ENCODE data around the gene RAB32.

DNA sequence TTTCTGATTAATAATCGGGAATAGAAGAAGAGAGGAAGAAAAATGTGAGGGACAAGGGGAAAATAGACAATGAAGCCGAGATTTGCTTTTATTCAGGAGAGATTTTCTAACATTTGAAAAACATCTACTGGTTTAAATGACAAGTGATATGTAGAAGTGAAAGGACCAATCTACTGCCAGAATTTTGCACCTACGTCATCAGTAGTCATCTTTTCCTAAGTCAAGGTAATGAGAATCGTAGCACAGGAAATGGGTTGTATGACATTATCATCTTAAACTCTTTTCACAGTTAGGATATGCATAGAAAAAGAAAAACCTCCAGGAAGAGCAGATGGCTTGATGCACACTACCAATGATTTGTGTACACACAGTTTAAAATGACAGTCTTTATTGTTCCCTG, 45.3 kb upstream of the RAB32 start:
- TF ChIP-seq, protein P1, sequence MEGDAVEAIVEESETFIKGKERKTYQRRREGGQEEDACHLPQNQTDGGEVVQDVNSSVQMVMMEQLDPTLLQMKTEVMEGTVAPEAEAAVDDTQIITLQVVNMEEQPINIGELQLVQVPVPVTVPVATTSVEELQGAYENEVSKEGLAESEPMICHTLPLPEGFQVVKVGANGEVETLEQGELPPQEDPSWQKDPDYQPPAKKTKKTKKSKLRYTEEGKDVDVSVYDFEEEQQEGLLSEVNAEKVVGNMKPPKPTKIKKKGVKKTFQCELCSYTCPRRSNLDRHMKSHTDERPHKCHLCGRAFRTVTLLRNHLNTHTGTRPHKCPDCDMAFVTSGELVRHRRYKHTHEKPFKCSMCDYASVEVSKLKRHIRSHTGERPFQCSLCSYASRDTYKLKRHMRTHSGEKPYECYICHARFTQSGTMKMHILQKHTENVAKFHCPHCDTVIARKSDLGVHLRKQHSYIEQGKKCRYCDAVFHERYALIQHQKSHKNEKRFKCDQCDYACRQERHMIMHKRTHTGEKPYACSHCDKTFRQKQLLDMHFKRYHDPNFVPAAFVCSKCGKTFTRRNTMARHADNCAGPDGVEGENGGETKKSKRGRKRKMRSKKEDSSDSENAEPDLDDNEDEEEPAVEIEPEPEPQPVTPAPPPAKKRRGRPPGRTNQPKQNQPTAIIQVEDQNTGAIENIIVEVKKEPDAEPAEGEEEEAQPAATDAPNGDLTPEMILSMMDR (IDR thresholded peaks at IDR 0.05; ENCODE audit: borderline replicate concordance, extremely low read depth, low read length, poor library complexity, severe bottlenecking) = no peak
- TF ChIP-seq EZH2 (IDR thresholded peaks at IDR 0.05; ENCODE audit: borderline replicate concordance, low read depth, low read length, severe bottlenecking) = no peak
